NB4 (cell line): Measurements from ENCODE around the gene VAMP4.

Experiments
- CTCF ChIP-seq: IDR thresholded peaks from one replicate; pipeline ENCODE4 v1.5.1; 2012; ENCODE audit warnings: low read depth, low read length
- POLR2A ChIP-seq: IDR thresholded peaks from 2 replicates; pipeline ENCODE4 v1.6.1; 2011; ENCODE audit warnings: mild to moderate bottlenecking; ENCODE audit not compliant: insufficient read length; ENCODE audit errors: extremely low read depth

GRCh38 chr1:171772312-171772711, 30.4 kb upstream of the VAMP4 start:
- TF ChIP-seq CTCF (no peak), POLR2A (no peak)
